HEK293T (cell line): Measurements from ENCODE around the gene PGBD5.

Experiments
- ARNT ChIP-seq: fragments of 450-650 bp; IDR thresholded peaks from 2 replicates; pipeline ENCODE4 v1.6.1; 2017; ENCODE audit warnings: mild to moderate bottlenecking
- BHLHE40 ChIP-seq: fragments of 450-650 bp; IDR thresholded peaks from 2 replicates; pipeline ENCODE4 v1.6.1; 2016; ENCODE audit warnings: mild to moderate bottlenecking, moderate library complexity, borderline replicate concordance
- CTBP1 ChIP-seq: fragments of 450-650 bp; IDR thresholded peaks from 2 replicates; pipeline ENCODE4 v1.6.1; 2016; ENCODE audit warnings: borderline replicate concordance
- FOXK2 ChIP-seq: fragments of 450-650 bp; IDR thresholded peaks from 2 replicates; pipeline ENCODE4 v1.6.1; 2016; ENCODE audit warnings: mild to moderate bottlenecking
- FOXM1 ChIP-seq: fragments of 450-650 bp; IDR thresholded peaks from 2 replicates; pipeline ENCODE4 v1.6.1; 2017; ENCODE audit warnings: mild to moderate bottlenecking, borderline replicate concordance
- HDGF ChIP-seq: fragments of 450-650 bp; IDR thresholded peaks from 2 replicates; pipeline ENCODE4 v1.6.1; 2017; ENCODE audit warnings: antibody characterized with exemption, borderline replicate concordance
- NFRKB ChIP-seq: fragments of 450-650 bp; IDR thresholded peaks from 2 replicates; pipeline ENCODE4 v1.6.1; 2016; ENCODE audit warnings: mild to moderate bottlenecking, moderate library complexity
- ZNF384 ChIP-seq: fragments of 450-650 bp; IDR thresholded peaks from 2 replicates; pipeline ENCODE4 v1.6.1; 2016

- TF ChIP-seq CTBP1 (no peak), HDGF (no peak), ARNT (no peak), NFRKB (no peak), FOXK2 (no peak), BHLHE40 (no peak), ZNF384 (no peak), FOXM1 (no peak)
Measured at GRCh38 chr1:230387876-230388275, 38.3 kb downstream of the PGBD5 start.
